Left lung (tissue), 10 donors: ENCODE results near the gene RBFOX2. TPM values are rescaled to one million over a fixed set of nuclear protein-coding genes. Genes with fewer than 3 reads are reported as not detected.

ENCODE experiments used
- ATAC-seq: fragments of 200-7000 bp; cut with Tn5 transposase; one replicate; pipeline ENCODE4 v1.9.1; 2020; ENCODE audit warnings: moderate library complexity
- DNase-seq, 4 donors: peaks; one replicate each; pipeline ENCODE4 v3.0.0-alpha.2; 2013 to 2020
- H3K27ac ChIP-seq, 2 donors: fragments of 200-600 bp; sonication (generic) in 1 of 2; one replicate each; pipeline versions ENCODE4 v1.5.0 to v1.8.0; 2020 to 2021
- H3K27me3 ChIP-seq, 2 donors: fragments of 200-600 bp; sonication (generic) in 1 of 2; one replicate each; pipeline versions ENCODE4 v1.5.0 to v1.8.0; 2020 to 2021
- H3K36me3 ChIP-seq, 2 donors: fragments of 200-600 bp; sonication (generic) in 1 of 2; one replicate each; pipeline versions ENCODE4 v1.5.0 to v1.8.0; 2020 to 2021
- H3K4me1 ChIP-seq, 2 donors: fragments of 200-600 bp; one replicate each; pipeline ENCODE4 v1.8.0; 2021
- H3K4me3 ChIP-seq, 2 donors: fragments of 200-600 bp; sonication (generic) in 1 of 2; one replicate each; pipeline versions ENCODE4 v1.5.0 to v1.8.0; 2020 to 2021; ENCODE audit warnings: mild to moderate bottlenecking in 1 of 2
- H3K9me3 ChIP-seq, 2 donors: fragments of 200-600 bp; sonication (generic) in 1 of 2; one replicate each; pipeline versions ENCODE4 v1.5.0 to v1.8.0; 2020 to 2021
- CTCF ChIP-seq, 2 donors: fragments of 200-600 bp; sonication (generic) in 1 of 2; IDR thresholded peaks; one replicate each; pipeline versions ENCODE4 v1.5.0 to v1.8.0; 2021; ENCODE audit warnings: antibody characterized with exemption in 2 of 2
- intact Hi-C, 2 donors: fragments of 100-400 bp; cut with DNase I; formaldehyde crosslinking; loops; one replicate each; pipeline versions ENCODE4 v1.11.2 to v1.14.2; 2022
- polyA plus RNA-seq, 6 donors: library from polyadenylated mRNA; unstranded; fragments of 120-200 nt; gene quantifications; one replicate each; pipeline ENCODE4 v1.2.1, GENCODE V29; 2013; ENCODE audit not compliant: insufficient read length in 6 of 6
- total RNA-seq, 2 donors: library from RNA; stranded (reverse); fragmentation: NEBNext Ultra II Directional; extraction: Animal tissue kit (Norgen Biotek cat#: 25700); gene quantifications; one replicate each; pipeline ENCODE4 v1.2.1, GENCODE V29; 2021
- donor health status: DM: no; HTN: yes; CAD: no.
- donor health status: DM: no; HTN: no; CAD: no.

The RBFOX2 gene
- total and polyA plus RNA-seq, 8 donors = 63.1 to 171 (median 154) TPM

- Histone ChIP-seq H3K27me3 (no peaks in the 10 kb centered on the region), H3K27ac (no peak overlapping the region), H3K4me3 (no peak overlapping the region), H3K36me3 (no peaks in the 10 kb centered on the region), H3K9me3 (no peaks in the 10 kb centered on the region), H3K4me1 (peaks cover 0 to under 1% of the 10 kb centered on the region in 2 donors)
- no peak for ATAC-seq
- DNase-seq = no peak
- TF ChIP-seq CTCF (IDR thresholded peaks at IDR 0.05) = no peak
- intact Hi-C loops = no loop called here
Observed at GRCh38 chr22:36002718-36003260, 25.8 kb downstream of the RBFOX2 start.

- DNase-seq (no peak), ATAC-seq (no peak)
- TF ChIP-seq CTCF (IDR thresholded peaks at IDR 0.05) = no peak
- Histone ChIP-seq H3K27me3 (no peaks in the 10 kb centered on the region), H3K4me1 (peaks cover under 1 to 7% of the 10 kb centered on the region in 2 donors), H3K36me3 (no peaks in the 10 kb centered on the region), H3K4me3 (no peak overlapping the region), H3K27ac (no peak overlapping the region), H3K9me3 (no peaks in the 10 kb centered on the region)
- intact Hi-C loops = no loop called here
Observed at GRCh38 chr22:36002084-36002483, 26.5 kb downstream of the RBFOX2 start.

GRCh38 chr22:35998748-35999147, 29.9 kb downstream of the RBFOX2 start:
- Histone ChIP-seq H3K4me3 (no peak overlapping the region), H3K36me3 (no peaks in the 10 kb centered on the region), H3K4me1 (peaks cover 9 to 13% of the 10 kb centered on the region in 2 donors), H3K27ac (no peak overlapping the region), H3K27me3 (no peaks in the 10 kb centered on the region), H3K9me3 (no peaks in the 10 kb centered on the region)
- ATAC-seq (no peak), DNase-seq (no peak)
- no peak for TF ChIP-seq CTCF (IDR thresholded peaks at IDR 0.05)
- intact Hi-C loops = no loop called here

GRCh38 chr22:35997438-35997837, 31.2 kb downstream of the RBFOX2 start:
- ATAC-seq (no peak), DNase-seq (no peak)
- no peaks in the 10 kb centered on the region for H3K9me3 ChIP-seq
- H3K4me3 ChIP-seq = no peak overlapping the region
- H3K27me3 ChIP-seq = no peaks in the 10 kb centered on the region
- no peak for TF ChIP-seq CTCF (IDR thresholded peaks at IDR 0.05)
- peak overlapping the region in 1 of 2 donors; percentile 81 for H3K27ac ChIP-seq
- intact Hi-C loops = no loop called here
- H3K4me1 ChIP-seq = peaks cover 9 to 13% of the 10 kb centered on the region in 2 donors
- no peaks in the 10 kb centered on the region for H3K36me3 ChIP-seq

GRCh38 chr22:35996596-35996995, 32.0 kb downstream of the RBFOX2 start:
- Histone ChIP-seq H3K4me3 (no peak overlapping the region), H3K36me3 (no peaks in the 10 kb centered on the region), H3K9me3 (no peaks in the 10 kb centered on the region), H3K4me1 (peaks cover 9 to 13% of the 10 kb centered on the region in 2 donors), H3K27me3 (no peaks in the 10 kb centered on the region), H3K27ac (peak overlapping the region; percentile 53 to 81)
- ATAC-seq (no peak), DNase-seq (no peak)
- no peak for TF ChIP-seq CTCF (IDR thresholded peaks at IDR 0.05)
- intact Hi-C loops = no loop called here
